Measurements from ENCODE around the gene CCDC149. TPM values are rescaled to one million over a fixed set of nuclear protein-coding genes. Genes with fewer than 3 reads are reported as not detected.

Gene CCDC149
- total RNA-seq, 4 donors from 2014 or later, result 21.9 to 38.7 (median 34.0) TPM

DNA sequence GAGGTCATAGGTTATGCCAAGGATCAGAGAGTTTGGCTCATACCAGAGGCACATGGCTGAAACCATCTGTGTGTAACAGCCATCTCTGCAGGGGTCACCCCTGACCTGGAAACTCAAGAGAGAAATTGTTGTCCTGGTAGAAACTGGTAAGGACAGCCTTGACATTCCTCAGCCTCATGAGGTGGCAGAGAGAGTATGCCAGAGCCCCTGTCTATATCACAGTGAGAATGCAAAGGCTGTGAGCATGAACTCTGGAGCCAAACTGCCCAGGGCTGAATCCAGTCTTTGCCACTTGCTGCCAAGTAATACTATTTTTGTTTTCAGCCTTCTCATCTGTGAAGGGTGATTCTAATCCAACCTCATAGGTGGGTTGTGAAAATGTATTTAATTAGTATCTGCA, 37.1 kb upstream of the CCDC149 start:
- Histone ChIP-seq H3K9me3 (peaks cover 0 to 15% (median 0%) of the 10 kb centered on the region in 3 donors), H3K4me1 (no peaks in the 10 kb centered on the region), H3K36me3 (no peaks in the 10 kb centered on the region), H3K27ac (no peak overlapping the region), H3K4me3 (no peak overlapping the region), H3K27me3 (no peaks in the 10 kb centered on the region)
- no peak for ATAC-seq
- TF ChIP-seq EP300 (IDR thresholded peaks at IDR 0.05) (no peak), POLR2A (IDR thresholded peaks at IDR 0.05) (no peak), POLR2AphosphoS5 (IDR thresholded peaks at IDR 0.05) (no peak)
- TF ChIP-seq, protein P1, sequence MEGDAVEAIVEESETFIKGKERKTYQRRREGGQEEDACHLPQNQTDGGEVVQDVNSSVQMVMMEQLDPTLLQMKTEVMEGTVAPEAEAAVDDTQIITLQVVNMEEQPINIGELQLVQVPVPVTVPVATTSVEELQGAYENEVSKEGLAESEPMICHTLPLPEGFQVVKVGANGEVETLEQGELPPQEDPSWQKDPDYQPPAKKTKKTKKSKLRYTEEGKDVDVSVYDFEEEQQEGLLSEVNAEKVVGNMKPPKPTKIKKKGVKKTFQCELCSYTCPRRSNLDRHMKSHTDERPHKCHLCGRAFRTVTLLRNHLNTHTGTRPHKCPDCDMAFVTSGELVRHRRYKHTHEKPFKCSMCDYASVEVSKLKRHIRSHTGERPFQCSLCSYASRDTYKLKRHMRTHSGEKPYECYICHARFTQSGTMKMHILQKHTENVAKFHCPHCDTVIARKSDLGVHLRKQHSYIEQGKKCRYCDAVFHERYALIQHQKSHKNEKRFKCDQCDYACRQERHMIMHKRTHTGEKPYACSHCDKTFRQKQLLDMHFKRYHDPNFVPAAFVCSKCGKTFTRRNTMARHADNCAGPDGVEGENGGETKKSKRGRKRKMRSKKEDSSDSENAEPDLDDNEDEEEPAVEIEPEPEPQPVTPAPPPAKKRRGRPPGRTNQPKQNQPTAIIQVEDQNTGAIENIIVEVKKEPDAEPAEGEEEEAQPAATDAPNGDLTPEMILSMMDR (IDR thresholded peaks at IDR 0.05), result no peak

DNA sequence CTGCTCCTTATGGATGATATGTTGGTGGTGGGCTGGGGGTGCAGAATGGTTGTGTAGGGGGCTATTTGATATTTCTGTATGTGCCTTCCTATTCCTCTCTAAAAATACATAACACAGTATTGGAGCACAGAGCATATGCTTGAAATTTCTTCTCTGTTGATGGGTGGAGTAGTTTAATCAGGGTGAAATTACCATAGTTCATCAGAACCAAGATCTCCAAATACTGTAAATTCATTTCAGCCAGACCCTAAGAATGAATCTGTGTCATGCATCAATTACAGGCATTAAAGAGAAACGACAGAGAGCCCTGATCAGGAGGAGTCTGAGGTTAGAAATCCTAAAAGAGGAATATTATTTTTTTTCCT, 25.1 kb upstream of the CCDC149 start:
- Histone ChIP-seq H3K4me1 (no peaks in the 10 kb centered on the region), H3K4me3 (no peak overlapping the region), H3K27me3 (no peaks in the 10 kb centered on the region), H3K9me3 (peaks cover 0 to 20% (median 0%) of the 10 kb centered on the region in 3 donors), H3K36me3 (no peaks in the 10 kb centered on the region), H3K27ac (no peak overlapping the region)
- WGBS, 2 donors (ENCODE audit: low coverage in 1 of 2), result 77 to 88% methylated on average over 1 of the region's 1 CpG
- no peak for ATAC-seq
- TF ChIP-seq POLR2AphosphoS5 (IDR thresholded peaks at IDR 0.05) (no peak), POLR2A (IDR thresholded peaks at IDR 0.05) (no peak), EP300 (IDR thresholded peaks at IDR 0.05) (no peak)
- TF ChIP-seq, protein P1 (IDR thresholded peaks at IDR 0.05), result no peak

DNA sequence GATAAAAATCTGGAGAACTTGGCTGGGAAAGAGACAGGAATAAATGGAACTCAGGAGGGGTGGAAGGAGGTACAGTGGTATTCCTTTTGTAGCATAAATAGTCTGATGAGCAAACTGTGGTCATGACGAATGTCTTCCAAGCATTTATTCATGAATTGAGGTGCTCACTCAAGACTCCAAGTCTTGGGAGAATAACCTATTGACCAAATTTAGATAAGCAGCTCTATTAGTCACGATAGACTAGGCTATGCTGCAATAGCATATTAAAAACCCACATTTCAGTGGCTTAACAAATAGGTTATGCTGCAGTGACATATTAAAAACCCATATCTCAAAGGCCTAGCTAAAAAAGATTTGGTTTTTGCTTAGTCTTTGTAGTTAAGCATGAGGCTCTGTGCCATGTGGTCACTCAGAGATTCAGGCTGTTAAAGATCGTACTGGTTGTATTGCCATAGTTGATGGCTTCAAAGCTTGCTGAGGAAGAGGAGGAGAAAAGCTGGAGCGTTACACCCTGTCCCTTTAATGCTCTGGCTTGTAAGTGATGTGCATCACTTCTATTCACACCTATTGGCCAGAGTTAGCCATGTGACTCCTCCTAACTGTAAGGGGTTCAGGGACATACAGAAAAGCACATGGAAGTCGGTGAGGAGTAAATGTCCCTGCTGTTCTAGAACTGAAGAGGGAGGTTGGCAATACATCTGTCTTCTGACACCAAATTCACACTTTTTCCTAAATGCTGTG, 24.5 kb upstream of the CCDC149 start:
- no peak overlapping the region for H3K27ac ChIP-seq
- WGBS, 2 donors (ENCODE audit: low coverage in 1 of 2), result 80 to 87% methylated on average over 4 to 5 of the region's 5 CpGs
- no peaks in the 10 kb centered on the region for H3K27me3 ChIP-seq
- H3K9me3 ChIP-seq, result peaks cover 0 to 20% (median 0%) of the 10 kb centered on the region in 3 donors
- TF ChIP-seq POLR2A (IDR thresholded peaks at IDR 0.05) (no peak), EP300 (IDR thresholded peaks at IDR 0.05) (no peak), POLR2AphosphoS5 (IDR thresholded peaks at IDR 0.05) (no peak)
- no peak for ATAC-seq
- no peak overlapping the region for H3K4me3 ChIP-seq
- H3K4me1 ChIP-seq, result peaks cover 0 to under 1% (median 0%) of the 10 kb centered on the region in 3 donors
- H3K36me3 ChIP-seq, result no peaks in the 10 kb centered on the region

DNA sequence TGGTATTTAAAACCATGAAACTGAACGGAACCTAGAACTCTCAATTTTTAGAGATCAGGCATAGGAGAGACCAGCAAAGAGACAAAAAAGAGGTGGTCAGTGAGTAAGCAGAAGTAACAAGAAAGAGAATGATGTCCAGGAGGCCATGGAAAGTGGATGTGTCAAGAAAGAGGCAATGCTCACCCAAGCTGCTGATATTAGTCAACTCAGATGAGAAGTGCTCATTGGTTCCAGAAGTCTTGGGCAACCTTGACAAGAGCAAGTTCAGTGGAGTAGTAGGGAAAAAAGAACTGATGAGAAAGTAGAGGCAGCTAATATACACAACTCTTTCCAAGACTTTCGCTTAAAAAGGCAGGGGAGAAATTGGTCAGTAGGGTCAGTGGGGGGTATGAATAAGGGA, 23.0 kb upstream of the CCDC149 start:
- Histone ChIP-seq H3K4me3 (no peak overlapping the region), H3K4me1 (peaks cover 0 to 6% (median 0%) of the 10 kb centered on the region in 3 donors), H3K27ac (no peak overlapping the region), H3K36me3 (no peaks in the 10 kb centered on the region), H3K9me3 (peaks cover 0 to 20% (median 0%) of the 10 kb centered on the region in 3 donors), H3K27me3 (no peaks in the 10 kb centered on the region)
- ATAC-seq, result no peak
- 97 to 100% methylated on average over 1 to 2 of the region's 2 CpGs for WGBS, 2 donors (ENCODE audit: low coverage in 1 of 2)
- no peak for TF ChIP-seq POLR2A (IDR thresholded peaks at IDR 0.05)
- TF ChIP-seq POLR2AphosphoS5 (IDR thresholded peaks at IDR 0.05), result no peak
- no peak for TF ChIP-seq EP300 (IDR thresholded peaks at IDR 0.05)
- TF ChIP-seq, protein P1 (IDR thresholded peaks at IDR 0.05), result no peak

DNA sequence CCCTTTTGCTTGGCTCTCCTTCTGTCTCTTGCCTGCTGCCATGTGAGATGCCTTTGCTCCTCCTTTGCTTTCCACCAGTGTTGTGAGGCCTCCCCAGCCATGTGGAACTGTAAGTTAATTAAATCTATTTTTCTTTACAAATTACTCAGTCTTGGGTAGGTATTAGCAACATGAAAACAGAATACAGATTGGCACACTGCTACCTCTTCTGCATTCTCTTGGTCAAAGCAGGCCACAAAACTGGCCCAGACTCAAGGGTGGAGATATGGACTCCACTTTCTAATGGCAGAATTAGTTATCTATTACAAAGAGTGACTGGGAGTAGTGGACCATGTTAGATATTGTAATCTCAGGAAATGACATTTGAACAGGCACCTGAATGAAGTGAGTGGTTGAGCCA, 21.5 kb upstream of the CCDC149 start:
- Histone ChIP-seq H3K4me1 (peaks cover 0 to 6% (median 0%) of the 10 kb centered on the region in 3 donors), H3K36me3 (no peaks in the 10 kb centered on the region), H3K4me3 (no peak overlapping the region), H3K27me3 (no peaks in the 10 kb centered on the region), H3K9me3 (peaks cover 0 to 20% (median 0%) of the 10 kb centered on the region in 3 donors), H3K27ac (no peak overlapping the region)
- ATAC-seq, result no peak
- TF ChIP-seq EP300 (IDR thresholded peaks at IDR 0.05), result no peak
- TF ChIP-seq POLR2A (IDR thresholded peaks at IDR 0.05), result no peak
- TF ChIP-seq, protein P1 (IDR thresholded peaks at IDR 0.05), result no peak
- no peak for TF ChIP-seq POLR2AphosphoS5 (IDR thresholded peaks at IDR 0.05)

Measured in gastroesophageal sphincter (tissue), 4 donors.